Upper lobe of right lung (tissue), 1 donor: Measurements from ENCODE around the gene CEACAM18. TPM values are rescaled to one million over a fixed set of nuclear protein-coding genes. Genes with fewer than 3 reads are reported as not detected.

Experiments used
- ATAC-seq: fragments of 200-7000 bp; cut with Tn5 transposase; one replicate; pipeline ENCODE4 v1.9.1; 2020; ENCODE audit warnings: mild to moderate bottlenecking, moderate library complexity
- DNase-seq: peaks from one replicate; pipeline ENCODE4 v3.0.0-alpha.2; 2020
- H3K27ac ChIP-seq: fragments of 200-600 bp; one replicate; pipeline ENCODE4 v1.8.0; 2022
- H3K27me3 ChIP-seq: fragments of 200-600 bp; one replicate; pipeline ENCODE4 v1.8.0; 2022; ENCODE audit warnings: mild to moderate bottlenecking
- H3K36me3 ChIP-seq: fragments of 200-600 bp; one replicate; pipeline ENCODE4 v1.8.0; 2022
- H3K4me1 ChIP-seq: fragments of 200-600 bp; one replicate; pipeline ENCODE4 v1.8.0; 2022
- H3K4me3 ChIP-seq: fragments of 200-600 bp; one replicate; pipeline ENCODE4 v1.8.0; 2022; ENCODE audit warnings: mild to moderate bottlenecking
- H3K9me3 ChIP-seq: fragments of 200-600 bp; one replicate; pipeline ENCODE4 v1.8.0; 2022
- CTCF ChIP-seq: fragments of 200-600 bp; IDR thresholded peaks from one replicate; pipeline ENCODE4 v1.8.0; 2022; ENCODE audit warnings: antibody characterized with exemption
- intact Hi-C: fragments of 100-400 bp; cut with DNase I; formaldehyde crosslinking; loops from one replicate; pipeline ENCODE4 v1.11.0; 2022
- total RNA-seq: library from RNA; stranded (reverse); fragmentation: NEBNext Ultra II Directional; extraction: Animal tissue kit (Norgen Biotek cat#: 25700); gene quantifications from one replicate; pipeline ENCODE4 v1.2.1, GENCODE V29; 2021
- donor health status: DM: no; HTN: yes; CAD: no; lungs with severe emphysema.

The CEACAM18 gene
- total RNA-seq, 1 donor from 2014 or later, result not detected

- Histone ChIP-seq H3K9me3 (no peaks in the 10 kb centered on the region), H3K4me1 (no peaks in the 10 kb centered on the region), H3K4me3 (no peak overlapping the region), H3K27me3 (peaks cover 27% of the 10 kb centered on the region), H3K27ac (no peak overlapping the region), H3K36me3 (no peaks in the 10 kb centered on the region)
- no peak for ATAC-seq
- TF ChIP-seq CTCF, result no peak
- no peak for DNase-seq
- intact Hi-C loops, result no loop called here
Measured at GRCh38 chr19:51471527-51471926, 6.8 kb upstream of the CEACAM18 start.

DNA sequence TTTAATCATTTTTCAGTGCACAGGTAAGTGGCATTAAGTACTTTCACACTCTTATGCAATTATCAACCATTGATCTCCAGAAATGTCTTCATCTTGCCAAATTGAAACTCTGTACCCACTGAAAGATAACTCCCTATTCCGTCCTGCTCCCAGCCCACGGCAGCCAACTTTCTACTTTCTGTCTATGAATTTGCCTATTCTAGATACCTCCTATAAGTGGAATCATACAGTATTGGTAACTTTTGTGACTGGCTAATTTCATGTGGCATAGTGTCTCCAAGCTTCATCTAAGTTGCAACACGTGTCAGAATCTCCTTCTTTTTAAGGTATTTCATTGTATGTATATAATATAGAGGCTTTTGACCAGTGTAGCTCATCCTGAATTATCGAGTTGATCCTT is 5.7 kb upstream of the CEACAM18 start:
- ATAC-seq (no peak), DNase-seq (no peak)
- no peaks in the 10 kb centered on the region for H3K36me3 ChIP-seq
- intact Hi-C loops, result no loop called here
- no peaks in the 10 kb centered on the region for H3K9me3 ChIP-seq
- H3K27ac ChIP-seq, result no peak overlapping the region
- peaks cover 27% of the 10 kb centered on the region for H3K27me3 ChIP-seq
- no peaks in the 10 kb centered on the region for H3K4me1 ChIP-seq
- no peak overlapping the region for H3K4me3 ChIP-seq
- TF ChIP-seq CTCF, result no peak

GRCh38 chr19:51473009-51473707 is 5.2 kb upstream of the CEACAM18 start:
- H3K27me3 ChIP-seq, result peaks cover 27% of the 10 kb centered on the region
- intact Hi-C loops, result no loop called here
- peak; percentile 92 for TF ChIP-seq CTCF
- ATAC-seq (peak; percentile 93), DNase-seq (no peak)
- H3K4me1 ChIP-seq, result no peaks in the 10 kb centered on the region
- no peaks in the 10 kb centered on the region for H3K9me3 ChIP-seq
- H3K27ac ChIP-seq, result no peak overlapping the region
- no peaks in the 10 kb centered on the region for H3K36me3 ChIP-seq
- H3K4me3 ChIP-seq, result no peak overlapping the region

DNA sequence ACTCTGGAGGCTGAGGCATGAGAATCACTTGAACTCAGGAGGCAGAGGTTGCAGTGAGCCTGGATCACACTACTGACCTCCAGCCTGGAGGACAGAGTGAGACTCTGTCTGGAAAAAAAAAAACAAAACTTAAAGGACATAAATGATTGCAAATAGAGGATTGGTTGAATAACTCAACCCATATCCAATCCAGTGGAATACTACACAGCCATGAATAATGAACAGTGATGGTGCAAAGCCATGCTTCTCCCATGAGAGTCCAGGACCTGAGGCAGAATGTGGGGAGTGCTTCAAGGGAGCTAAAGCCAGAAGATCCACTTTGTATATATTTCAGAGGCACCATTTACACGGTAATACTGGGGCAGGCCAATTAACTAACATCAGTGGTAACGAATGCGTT is 2.2 kb upstream of the CEACAM18 start:
- Histone ChIP-seq H3K27ac (no peak overlapping the region), H3K9me3 (no peaks in the 10 kb centered on the region), H3K36me3 (no peaks in the 10 kb centered on the region), H3K27me3 (peaks cover 30% of the 10 kb centered on the region), H3K4me3 (no peak overlapping the region), H3K4me1 (no peaks in the 10 kb centered on the region)
- DNase-seq (no peak), ATAC-seq (no peak)
- TF ChIP-seq CTCF, result no peak
- intact Hi-C loops, result no loop called here

DNA sequence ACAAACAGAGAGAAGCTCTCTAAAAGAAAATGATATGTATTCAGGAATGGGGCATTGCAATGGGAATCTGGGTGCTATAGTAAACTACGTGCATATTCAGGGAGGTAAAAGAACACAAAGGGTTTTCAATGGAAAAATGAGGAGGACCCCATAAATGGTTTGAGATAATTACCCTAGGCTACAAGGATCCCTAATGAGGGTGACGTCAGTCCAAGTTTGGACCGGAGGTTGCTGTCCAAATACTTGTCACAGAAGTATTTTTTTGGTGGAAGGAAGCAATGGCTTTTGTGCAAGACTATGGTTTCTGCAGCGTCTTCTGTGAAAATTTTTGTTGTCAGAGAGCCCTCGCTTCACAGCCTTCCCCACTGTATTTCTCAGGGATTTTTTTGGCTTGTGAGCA is 995 bp upstream of the CEACAM18 start:
- no peak for TF ChIP-seq CTCF
- H3K4me3 ChIP-seq, result no peak overlapping the region
- no peaks in the 10 kb centered on the region for H3K9me3 ChIP-seq
- ATAC-seq, result no peak
- no peaks in the 10 kb centered on the region for H3K4me1 ChIP-seq
- H3K27ac ChIP-seq, result no peak overlapping the region
- intact Hi-C loops, result no loop called here
- no peak for DNase-seq
- no peaks in the 10 kb centered on the region for H3K36me3 ChIP-seq
- peaks cover 24% of the 10 kb centered on the region for H3K27me3 ChIP-seq
